Measurements from ENCODE around the gene SIX4. TPM values are rescaled to one million over a fixed set of nuclear protein-coding genes. Genes with fewer than 3 reads are reported as not detected.

Gene SIX4
- total RNA-seq, 1 experiment from 2014 or later: 26.5 TPM

- no peaks in the 10 kb centered on the region for H3K36me3 Mint-ChIP-seq (ENCODE audit: insufficient read depth in 1 of 3, low read depth in 3 of 3)
- no peak for TF ChIP-seq CTCF (conservative IDR thresholded peaks at IDR 0.05)
- no CpG with 5 or more reads among the region's 3 CpGs for WGBS (ENCODE audit: extremely low coverage, insufficient read length, low lambda C conversion rate)
Measured at GRCh38 chr14:60670989-60671388, 53.2 kb downstream of the SIX4 start.

More at GRCh38 chr14:60670989-60671388, 53.2 kb downstream of the SIX4 start:
- Histone ChIP-seq H2BK5ac (ENCODE audit: insufficient read length, low read length) (no peak overlapping the region), H3K79me1 (ENCODE audit: insufficient read depth, low read depth, low read length, poor library complexity, severe bottlenecking) (no peaks in the 10 kb centered on the region), H3K27me3 (ENCODE audit: insufficient read depth, low read length) (no peaks in the 10 kb centered on the region), H3K79me2 (ENCODE audit: insufficient read depth, low read length) (no peaks in the 10 kb centered on the region), H3K4ac (ENCODE audit: low read depth, low read length) (no peak overlapping the region), H3K18ac (ENCODE audit: insufficient read length, low read depth, low read length) (no peak overlapping the region), H4K91ac (ENCODE audit: insufficient read length, low read depth, low read length) (no peak overlapping the region), H3K56ac (ENCODE audit: insufficient read length, low read depth, low read length) (no peak overlapping the region), H3K23ac (ENCODE audit: insufficient read length, low read depth, low read length) (no peak overlapping the region), H3K23me2 (ENCODE audit: insufficient read length, low read depth, low read length, poor library complexity, severe bottlenecking) (no peaks in the 10 kb centered on the region), H3K27ac (ENCODE audit: insufficient read length, low read depth, low read length) (no peak overlapping the region), H2AK5ac (ENCODE audit: insufficient read length, low read length) (no peak overlapping the region), H2AFZ (ENCODE audit: low read length) (no peak overlapping the region), H3K9me3 (ENCODE audit: control insufficient read depth, low read depth, low read length) (no peaks in the 10 kb centered on the region), H4K20me1 (ENCODE audit: control insufficient read depth, insufficient read depth, insufficient read length) (no peaks in the 10 kb centered on the region), H3K4me1 (ENCODE audit: insufficient read depth, low read length) (no peaks in the 10 kb centered on the region), H4K8ac (replicated peaks; ENCODE audit: insufficient read length, low read depth, low read length) (no peak overlapping the region), H2BK20ac (ENCODE audit: low read depth, low read length, poor library complexity, severe bottlenecking) (no peak overlapping the region), H3T11ph (ENCODE audit: low read length) (no peak overlapping the region), H3K9ac (ENCODE audit: extremely low read depth, insufficient read length, low read length) (no peak overlapping the region), H2BK12ac (ENCODE audit: insufficient read length, low read depth, low read length) (no peak overlapping the region), H4K5ac (ENCODE audit: insufficient read length, low read depth, low read length) (no peak overlapping the region), H2BK15ac (ENCODE audit: low read depth, low read length) (no peak overlapping the region), H3K14ac (ENCODE audit: insufficient read depth, low read length) (no peak overlapping the region), H2BK120ac (ENCODE audit: low read depth, low read length, poor library complexity, severe bottlenecking) (no peak overlapping the region), H3K4me2 (ENCODE audit: insufficient read depth, insufficient read length, low read length) (no peak overlapping the region)
- Mint-ChIP-seq H3K27ac (no peak overlapping the region), H3K4me1 (0 out of 4 replicates have a peak, but pooled peaks cover 0 to 2% of the 10 kb centered on the region in 2 experiments), H3K4me3 (no peak overlapping the region), H3K27me3 (ENCODE audit: low read depth) (no peaks in the 10 kb centered on the region), H3K9me3 (no peaks in the 10 kb centered on the region)
- DNase-seq: no peak
